Measurements from ENCODE around the gene GCDH. TPM values are rescaled to one million over a fixed set of nuclear protein-coding genes. Genes with fewer than 3 reads are reported as not detected.
A peak's percentile ranks its signal among the peaks of the same experiment; 100 is the strongest.

Gene GCDH
- total and polyA plus RNA-seq, 8 donors, result 6.3 to 27.1 (median 15.4) TPM

- no peak for FAIRE-seq
- Histone ChIP-seq H3K9me3 (no peaks in the 10 kb centered on the region), H3K27me3 (no peaks in the 10 kb centered on the region), H3K4me3 (no peak overlapping the region), H3K4me1 (peaks cover 7 to 17% (median 9%) of the 10 kb centered on the region in 3 donors), H3K27ac (no peak overlapping the region), H3K36me3 (peaks cover 4 to 60% (median 40%) of the 10 kb centered on the region in 3 donors)
- no peak for TF ChIP-seq CTCF (IDR thresholded peaks at IDR 0.05)
- intact Hi-C loops (cut with DNase I), result no loop called here
- WGBS, 2 donors, result 74 to 79% methylated on average over 27 to 28 of the region's 28 CpGs
- no peak for ATAC-seq
- peak in 3 of 6 donors; percentile 31 to 75 (median 61) for DNase-seq
Observed at GRCh38 chr19:12947702-12948611, 57.0 kb downstream of the GCDH start.

DNA sequence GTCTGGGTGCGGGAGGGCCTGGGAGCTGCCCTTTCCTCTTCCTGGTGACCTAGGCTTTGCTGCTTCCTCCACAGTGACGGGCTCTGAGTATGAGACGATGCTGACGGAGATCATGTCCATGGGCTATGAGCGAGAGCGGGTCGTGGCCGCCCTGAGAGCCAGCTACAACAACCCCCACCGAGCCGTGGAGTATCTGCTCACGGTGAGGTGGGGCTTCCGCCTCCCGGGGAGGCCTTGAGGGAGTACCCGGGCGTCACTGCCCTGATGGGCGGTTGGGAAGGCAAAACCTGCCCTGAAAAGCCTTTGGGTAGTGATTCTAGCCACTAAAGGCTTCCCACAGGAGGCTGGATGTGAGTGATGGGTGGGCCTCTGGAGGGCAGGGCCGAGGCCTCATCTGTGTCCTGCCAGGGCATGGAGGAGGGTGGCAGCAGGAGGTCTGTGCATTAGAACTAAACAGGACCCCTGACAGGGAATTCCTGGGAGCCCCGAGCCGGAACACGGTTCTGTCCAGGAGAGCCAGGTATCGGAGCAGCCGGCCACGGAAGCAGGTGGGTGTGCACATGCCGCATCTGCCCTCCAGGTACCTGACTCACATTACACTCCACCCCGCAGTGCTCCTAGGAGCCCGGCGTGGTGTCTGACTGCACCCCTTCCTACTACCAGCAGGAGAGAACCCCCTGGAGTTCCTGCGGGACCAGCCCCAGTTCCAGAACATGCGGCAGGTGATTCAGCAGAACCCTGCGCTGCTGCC is 57.8 kb downstream of the GCDH start:
- 89 to 95% methylated on average over 30 of the region's 30 CpGs for WGBS, 2 donors
- peaks cover 7 to 21% (median 9%) of the 10 kb centered on the region in 3 donors for H3K4me1 ChIP-seq
- intact Hi-C loops (cut with DNase I), result no loop called here
- no peak for FAIRE-seq
- peak in 1 of 6 donors; percentile 72 for DNase-seq
- H3K4me3 ChIP-seq, result no peak overlapping the region
- no peak overlapping the region for H3K27ac ChIP-seq
- no peak for TF ChIP-seq CTCF (IDR thresholded peaks at IDR 0.05)
- no peaks in the 10 kb centered on the region for H3K9me3 ChIP-seq
- no peak for ATAC-seq
- H3K36me3 ChIP-seq, result peaks cover 0 to 56% (median 33%) of the 10 kb centered on the region in 3 donors
- no peaks in the 10 kb centered on the region for H3K27me3 ChIP-seq

Small RNAs within 50 kb of the gene (microRNA-seq; reads per million reads assigned to microRNA genes)
- gene MIR5695 (0 to 0.39 reads per million in 2 donors), gene MIR6515 (1.9 to 3.5 reads per million in 2 donors), gene MIR6794 (0 to 0.39 reads per million in 2 donors)

Other genes with a start within 250 kb of the GCDH start
- gene MAN2B1, start 224.4 kb upstream of the GCDH start, total RNA-seq, result 10 to 100 TPM; 33.2 to 92.8 (median 59.2) TPM
- 10 to 100 TPM; 30.2 to 48.2 TPM for gene MAN2B1, start 224.4 kb upstream of the GCDH start, polyA plus RNA-seq
- gene WDR83, start 224.4 kb upstream of the GCDH start, total RNA-seq, result 1 to 10 TPM; 3.5 to 8.8 (median 5.7) TPM
- 10 to 100 TPM; 25.6 to 28.1 TPM for gene WDR83, start 224.4 kb upstream of the GCDH start, polyA plus RNA-seq
- gene DHPS, start 209.3 kb upstream of the GCDH start, total RNA-seq, result 10 to 100 TPM; 36.0 to 53.2 (median 47.7) TPM
- 10 to 100 TPM; 78.8 to 85.7 TPM for gene DHPS, start 209.3 kb upstream of the GCDH start, polyA plus RNA-seq
- gene GNG14, start 203.2 kb upstream of the GCDH start, total RNA-seq, result not detected
- not detected for gene GNG14, start 203.2 kb upstream of the GCDH start, polyA plus RNA-seq
- 1 to 10 TPM; 3.1 to 5.0 (median 4.2) TPM for gene FBXW9, start 194.5 kb upstream of the GCDH start, total RNA-seq
- gene FBXW9, start 194.5 kb upstream of the GCDH start, polyA plus RNA-seq, result 1 to 10 TPM; 5.6 to 8.5 TPM
- 10 to 100 TPM; 15.7 to 29.5 (median 20.8) TPM for gene TNPO2, start 167.2 kb upstream of the GCDH start, total RNA-seq
- gene TNPO2, start 167.2 kb upstream of the GCDH start, polyA plus RNA-seq, result 10 to 100 TPM; 29.0 to 37.2 TPM
- gene TRIR, start 156.5 kb upstream of the GCDH start, total RNA-seq, result 10 to 100 TPM; 49.2 to 86.5 (median 63.0) TPM
- 100 to 1,000 TPM; 163 to 191 TPM for gene TRIR, start 156.5 kb upstream of the GCDH start, polyA plus RNA-seq
- gene GET3, start 153.7 kb upstream of the GCDH start, total RNA-seq, result 10 to 100 TPM; 16.6 to 34.5 (median 27.9) TPM
- 10 to 100 TPM; 34.8 to 48.2 TPM for gene GET3, start 153.7 kb upstream of the GCDH start, polyA plus RNA-seq
- gene BEST2, start 139.4 kb upstream of the GCDH start, total RNA-seq, result not detected
- not detected for gene BEST2, start 139.4 kb upstream of the GCDH start, polyA plus RNA-seq
- 10 to 100 TPM; 37.7 to 60.9 (median 49.0) TPM for gene HOOK2, start 115.6 kb upstream of the GCDH start, total RNA-seq
- 100 to 1,000 TPM; 268 to 300 TPM for gene HOOK2, start 115.6 kb upstream of the GCDH start, polyA plus RNA-seq
- gene JUNB, start 99.7 kb upstream of the GCDH start, total RNA-seq, result 100 to 1,000 TPM in 2 of 6 donors, 10 to 100 TPM in 4; 41.6 to 109 (median 70.7) TPM
- gene JUNB, start 99.7 kb upstream of the GCDH start, polyA plus RNA-seq, result 100 to 1,000 TPM; 172 to 206 TPM
- 100 to 1,000 TPM in 4 of 6 donors, 10 to 100 TPM in 2; 77.5 to 109 (median 103) TPM for gene PRDX2, start 89.4 kb upstream of the GCDH start, total RNA-seq
- 100 to 1,000 TPM in 1 of 2 donors, 10 to 100 TPM in 1; 75.8 to 172 TPM for gene PRDX2, start 89.4 kb upstream of the GCDH start, polyA plus RNA-seq
- gene THSD8, start 89.1 kb upstream of the GCDH start, total RNA-seq, result 1 to 10 TPM in 5 of 6 donors, under 1 TPM in 1; 0.90 to 3.9 (median 2.1) TPM
- 1 to 10 TPM; 1.3 to 2.0 TPM for gene THSD8, start 89.1 kb upstream of the GCDH start, polyA plus RNA-seq
- 1 to 10 TPM; 1.7 to 6.0 (median 3.0) TPM for gene RNASEH2A, start 84.6 kb upstream of the GCDH start, total RNA-seq
- gene RNASEH2A, start 84.6 kb upstream of the GCDH start, polyA plus RNA-seq, result 1 to 10 TPM; 3.9 to 5.5 TPM
- under 1 TPM in 4 of 6 donors, not detected in 2; 0.19 to 0.86 (median 0.37) TPM for gene RTBDN, start 56.6 kb upstream of the GCDH start, total RNA-seq
- gene RTBDN, start 56.6 kb upstream of the GCDH start, polyA plus RNA-seq, result 1 to 10 TPM; 1.2 to 4.6 TPM
- 1 to 10 TPM in 1 of 6 donors, under 1 TPM in 5; 0.23 to 1.1 (median 0.84) TPM for gene MAST1, start 52.6 kb upstream of the GCDH start, total RNA-seq
- 1 to 10 TPM; 5.8 to 7.3 TPM for gene MAST1, start 52.6 kb upstream of the GCDH start, polyA plus RNA-seq
- gene DNASE2, start 9.7 kb upstream of the GCDH start, total RNA-seq, result 10 to 100 TPM; 16.2 to 35.9 (median 20.5) TPM
- gene DNASE2, start 9.7 kb upstream of the GCDH start, polyA plus RNA-seq, result 10 to 100 TPM in 1 of 2 donors, 1 to 10 TPM in 1; 9.4 to 21.0 TPM
- gene KLF1, start 4.0 kb upstream of the GCDH start, total RNA-seq, result under 1 TPM in 2 of 6 donors, not detected in 4; 0.12 to 0.22 TPM
- gene KLF1, start 4.0 kb upstream of the GCDH start, polyA plus RNA-seq, result not detected
- not detected for gene SYCE2, start 28.1 kb downstream of the GCDH start, total RNA-seq
- gene SYCE2, start 28.1 kb downstream of the GCDH start, polyA plus RNA-seq, result under 1 TPM in 1 of 2 donors, not detected in 1; 0.19 TPM
- 10 to 100 TPM; 19.4 to 46.0 (median 29.0) TPM for gene FARSA, start 42.6 kb downstream of the GCDH start, total RNA-seq
- gene FARSA, start 42.6 kb downstream of the GCDH start, polyA plus RNA-seq, result 10 to 100 TPM; 30.4 to 31.0 TPM
- 100 to 1,000 TPM; 279 to 681 (median 373) TPM for gene CALR, start 47.4 kb downstream of the GCDH start, total RNA-seq
- gene CALR, start 47.4 kb downstream of the GCDH start, polyA plus RNA-seq, result 100 to 1,000 TPM; 132 to 263 TPM
- 10 to 100 TPM; 35.0 to 60.2 (median 45.9) TPM for gene RAD23A, start 54.7 kb downstream of the GCDH start, total RNA-seq
- 10 to 100 TPM; 91.5 to 99.1 TPM for gene RAD23A, start 54.7 kb downstream of the GCDH start, polyA plus RNA-seq
- 10 to 100 TPM in 3 of 6 donors, 1 to 10 TPM in 3; 6.0 to 10.7 (median 9.8) TPM for gene GADD45GIP1, start 66.1 kb downstream of the GCDH start, total RNA-seq
- 10 to 100 TPM; 25.3 to 37.4 TPM for gene GADD45GIP1, start 66.1 kb downstream of the GCDH start, polyA plus RNA-seq
- gene DAND5, start 78.4 kb downstream of the GCDH start, total RNA-seq, result under 1 TPM in 3 of 6 donors, not detected in 3; 0.12 to 0.23 (median 0.12) TPM
- gene DAND5, start 78.4 kb downstream of the GCDH start, polyA plus RNA-seq, result under 1 TPM in 1 of 2 donors, not detected in 1; 0.16 TPM
- gene NFIX, start 104.3 kb downstream of the GCDH start, total RNA-seq, result 10 to 100 TPM; 30.9 to 45.1 (median 36.0) TPM
- gene NFIX, start 104.3 kb downstream of the GCDH start, polyA plus RNA-seq, result 10 to 100 TPM in 1 of 2 donors, 1 to 10 TPM in 1; 8.3 to 16.6 TPM
- gene LYL1, start 211.7 kb downstream of the GCDH start, total RNA-seq, result 1 to 10 TPM in 4 of 6 donors, under 1 TPM in 2; 0.51 to 5.5 (median 1.7) TPM
- 1 to 10 TPM; 2.6 to 3.6 TPM for gene LYL1, start 211.7 kb downstream of the GCDH start, polyA plus RNA-seq
- 10 to 100 TPM; 12.7 to 29.2 (median 19.1) TPM for gene TRMT1, start 225.6 kb downstream of the GCDH start, total RNA-seq
- gene TRMT1, start 225.6 kb downstream of the GCDH start, polyA plus RNA-seq, result 100 to 1,000 TPM in 1 of 2 donors, 10 to 100 TPM in 1; 85.5 to 108 TPM
- gene NACC1, start 227.1 kb downstream of the GCDH start, total RNA-seq, result 10 to 100 TPM in 5 of 6 donors, 1 to 10 TPM in 1; 9.8 to 25.3 (median 14.1) TPM
- gene NACC1, start 227.1 kb downstream of the GCDH start, polyA plus RNA-seq, result 10 to 100 TPM in 1 of 2 donors, 1 to 10 TPM in 1; 7.0 to 19.8 TPM